Keratinocyte (primary cell): ENCODE measurements around the gene CHIT1.

Source experiments
- EZH2 ChIP-seq: IDR thresholded peaks from one replicate; pipeline ENCODE4 v1.6.1; 2012; ENCODE audit warnings: inconsistent platforms, mild to moderate bottlenecking, low read length, moderate library complexity
- TF ChIP-seq, protein P1 (sequence below), 3 experiments: IDR thresholded peaks in 1 of 3; conservative IDR thresholded peaks in 1 of 3; optimal IDR thresholded peaks in 1 of 3; 2 replicates in 2 of 3; 3 replicates in 1 of 3; pipeline versions ENCODE3 to v1.5.1; 2011; ENCODE audit warnings: low read length in 3 of 3, mild to moderate bottlenecking in 3 of 3, moderate library complexity in 2 of 3, control low read depth in 1 of 3, inconsistent platforms in 1 of 3; ENCODE audit not compliant: insufficient read depth in 2 of 3; ENCODE audit errors: extremely low read depth in 1 of 3

DNA sequence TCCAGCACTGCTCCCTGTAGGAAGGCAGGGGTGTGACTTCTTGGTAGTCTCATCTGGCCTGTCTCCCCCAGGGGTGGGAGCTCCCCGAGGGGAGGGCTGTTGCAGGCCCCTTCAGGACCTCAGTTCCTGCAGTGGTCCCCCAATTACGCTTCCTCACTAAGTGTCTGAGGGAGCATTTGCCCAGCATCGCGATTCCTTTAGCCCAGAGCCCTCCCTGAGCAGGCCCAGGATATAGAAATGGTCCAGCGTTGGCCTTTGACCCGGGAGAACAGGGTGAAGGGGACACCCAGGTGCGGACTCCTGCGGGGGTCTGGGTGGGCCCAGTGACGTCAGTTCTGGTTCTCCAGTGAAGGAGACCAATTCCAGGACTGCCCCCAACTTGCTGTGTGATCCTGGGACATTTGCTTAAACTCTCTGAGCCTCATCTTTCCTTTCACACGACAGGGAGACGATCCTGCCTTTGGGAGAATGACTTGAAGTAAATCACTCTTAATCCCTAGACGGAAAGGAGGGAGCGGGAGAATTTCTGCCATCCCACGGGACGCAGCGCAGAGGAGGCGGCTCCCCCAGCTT, 43.2 kb upstream of the CHIT1 start:
- TF ChIP-seq, protein P1, sequence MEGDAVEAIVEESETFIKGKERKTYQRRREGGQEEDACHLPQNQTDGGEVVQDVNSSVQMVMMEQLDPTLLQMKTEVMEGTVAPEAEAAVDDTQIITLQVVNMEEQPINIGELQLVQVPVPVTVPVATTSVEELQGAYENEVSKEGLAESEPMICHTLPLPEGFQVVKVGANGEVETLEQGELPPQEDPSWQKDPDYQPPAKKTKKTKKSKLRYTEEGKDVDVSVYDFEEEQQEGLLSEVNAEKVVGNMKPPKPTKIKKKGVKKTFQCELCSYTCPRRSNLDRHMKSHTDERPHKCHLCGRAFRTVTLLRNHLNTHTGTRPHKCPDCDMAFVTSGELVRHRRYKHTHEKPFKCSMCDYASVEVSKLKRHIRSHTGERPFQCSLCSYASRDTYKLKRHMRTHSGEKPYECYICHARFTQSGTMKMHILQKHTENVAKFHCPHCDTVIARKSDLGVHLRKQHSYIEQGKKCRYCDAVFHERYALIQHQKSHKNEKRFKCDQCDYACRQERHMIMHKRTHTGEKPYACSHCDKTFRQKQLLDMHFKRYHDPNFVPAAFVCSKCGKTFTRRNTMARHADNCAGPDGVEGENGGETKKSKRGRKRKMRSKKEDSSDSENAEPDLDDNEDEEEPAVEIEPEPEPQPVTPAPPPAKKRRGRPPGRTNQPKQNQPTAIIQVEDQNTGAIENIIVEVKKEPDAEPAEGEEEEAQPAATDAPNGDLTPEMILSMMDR (optimal IDR thresholded peaks at IDR 0.05 in 1 of 3, IDR thresholded peaks at IDR 0.05 in 1 of 3, conservative IDR thresholded peaks at IDR 0.05 in 1 of 3; ENCODE audit: extremely low read depth in 1 of 3, insufficient read depth in 2 of 3, low read length in 3 of 3), result no peak
- no peak for TF ChIP-seq EZH2
